CD4-positive, alpha-beta T cell treated with Interleukin-6 at 100 ng/mL for 8 hours (primary cell): Measurements from ENCODE around the gene CDCA5.
A peak's percentile ranks its signal among the peaks of the same experiment; 100 is the strongest.

Experiments
- DNase-seq: peaks from one replicate; pipeline ENCODE4 v3.0.0-alpha.2; 2020; ENCODE audit warnings: mixed read lengths, low spot score

CDCA5 gene

GRCh38 chr11:65107078-65107477 lies 23.2 kb upstream of the CDCA5 start:
- DNase-seq: no peak

- DNase-seq: no peak
Measured at GRCh38 chr11:65104628-65105027, 20.8 kb upstream of the CDCA5 start.

GRCh38 chr11:65103476-65103875 lies 19.6 kb upstream of the CDCA5 start:
- no peak for DNase-seq

DNA sequence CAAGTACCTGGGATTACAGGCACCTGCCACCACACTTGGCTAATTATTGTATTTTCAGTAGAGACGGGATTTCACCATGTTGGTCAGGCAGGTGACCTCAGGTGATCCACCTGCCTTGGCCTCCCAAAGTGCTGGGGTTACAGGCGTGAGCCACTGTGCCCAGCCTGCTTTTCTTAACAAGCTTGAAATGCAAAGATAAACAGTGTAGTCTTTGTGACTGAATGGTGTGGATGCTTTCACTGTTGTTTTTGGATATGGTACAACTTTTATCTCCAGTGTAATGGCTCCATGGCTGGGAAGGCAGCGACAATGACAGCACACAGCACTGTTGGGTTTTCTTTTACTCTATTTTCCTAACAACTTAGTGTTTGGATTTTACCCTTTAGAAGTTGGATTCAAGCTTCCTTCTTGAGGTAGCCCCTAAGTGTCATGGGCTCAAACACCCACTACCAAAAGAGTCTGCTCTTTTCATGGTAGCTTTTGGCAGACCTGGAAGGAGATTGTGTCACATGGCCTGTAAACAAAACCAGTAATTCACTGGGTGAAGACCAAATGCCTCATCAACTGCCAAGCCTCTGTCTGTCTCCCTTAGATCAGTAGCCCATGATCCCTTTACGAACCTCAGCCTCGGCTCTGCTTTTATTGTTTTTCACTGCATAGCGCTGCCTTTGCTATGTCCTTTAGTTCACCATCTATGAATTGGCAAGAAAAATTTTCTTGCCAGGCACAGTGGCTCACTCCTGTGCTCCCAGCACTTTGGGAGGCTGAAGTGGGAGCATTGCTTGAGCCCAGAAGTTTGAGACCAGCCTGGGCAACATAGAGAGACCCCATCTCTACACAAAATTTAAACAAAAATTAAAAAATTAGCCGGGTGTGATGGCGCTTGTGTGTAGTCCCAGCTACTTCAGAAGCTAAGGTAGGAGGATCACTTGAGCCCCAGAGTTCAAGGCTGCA lies 18.6 kb upstream of the CDCA5 start:
- no peak for DNase-seq

- no peak for DNase-seq
Measured at GRCh38 chr11:65100674-65101350, 17.0 kb upstream of the CDCA5 start.

GRCh38 chr11:65096926-65097325 lies 13.1 kb upstream of the CDCA5 start:
- no peak for DNase-seq

GRCh38 chr11:65095974-65096806 lies 12.3 kb upstream of the CDCA5 start, which contains the start of gene VPS51:
Gene VPS51, plus strand, starts transcription at chr11:65096214. Its CDS starts 37 bp downstream, at chr11:65096251.
- DNase-seq: peak; percentile 86

DNA sequence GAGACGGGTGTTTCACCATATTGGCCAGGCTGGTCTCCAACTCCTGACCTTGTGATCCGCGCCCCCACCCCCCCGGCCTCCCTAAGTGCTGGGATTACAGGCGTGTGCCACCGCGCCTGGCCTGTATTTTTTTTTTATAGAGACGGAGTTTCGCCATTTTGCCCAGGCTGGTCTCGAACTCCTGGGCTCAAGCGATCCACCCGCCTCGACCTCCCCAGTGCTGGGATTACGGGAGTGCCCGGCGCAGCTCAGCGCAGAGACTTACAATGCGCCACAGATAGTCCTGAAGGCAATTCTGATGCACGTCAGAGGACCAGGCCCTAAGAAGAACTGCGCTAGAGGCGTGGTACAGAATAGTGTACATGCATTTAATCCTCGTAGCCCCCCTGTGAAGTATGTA lies 11.6 kb upstream of the CDCA5 start:
- DNase-seq: no peak

- DNase-seq: no peak
Measured at GRCh38 chr11:65090628-65091027, 6.8 kb upstream of the CDCA5 start.

- DNase-seq: no peak
Measured at GRCh38 chr11:65089621-65090020, 5.8 kb upstream of the CDCA5 start.

DNA sequence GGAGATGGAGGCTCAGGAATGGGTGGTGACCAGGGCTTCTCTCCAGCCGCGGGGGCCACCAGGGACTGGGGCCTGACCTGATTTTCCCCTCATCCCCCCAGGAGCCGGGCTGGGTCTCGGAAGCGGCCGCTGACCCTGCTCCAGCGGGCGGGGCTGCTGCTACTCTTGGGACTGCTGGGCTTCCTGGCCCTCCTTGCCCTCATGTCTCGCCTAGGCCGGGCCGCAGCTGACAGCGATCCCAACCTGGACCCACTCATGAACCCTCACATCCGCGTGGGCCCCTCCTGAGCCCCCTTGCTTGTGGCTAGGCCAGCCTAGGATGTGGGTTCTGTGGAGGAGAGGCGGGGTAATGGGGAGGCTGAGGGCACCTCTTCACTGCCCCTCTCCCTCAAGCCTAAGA lies 4.0 kb upstream of the CDCA5 start:
- no peak for DNase-seq

DNA sequence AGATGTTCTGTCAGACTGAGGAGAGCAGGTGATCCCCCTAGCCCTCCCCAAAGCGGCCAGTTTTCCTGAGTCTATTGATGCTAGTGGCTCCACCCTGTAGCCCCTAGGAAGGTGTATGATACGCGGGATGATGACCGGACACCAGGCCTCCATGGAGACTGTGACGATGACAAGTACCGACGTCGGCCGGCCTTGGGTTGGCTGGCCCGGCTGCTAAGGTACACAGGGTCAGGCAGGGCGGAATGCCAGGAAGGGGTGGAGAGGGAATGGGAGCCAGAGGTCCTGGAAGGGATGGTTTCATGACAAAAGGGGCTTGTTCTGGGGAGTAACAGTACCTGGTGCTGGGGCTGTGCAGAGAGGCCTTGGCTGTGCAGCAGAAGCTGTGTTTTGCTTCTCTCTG lies 3.4 kb upstream of the CDCA5 start:
- DNase-seq: no peak

DNA sequence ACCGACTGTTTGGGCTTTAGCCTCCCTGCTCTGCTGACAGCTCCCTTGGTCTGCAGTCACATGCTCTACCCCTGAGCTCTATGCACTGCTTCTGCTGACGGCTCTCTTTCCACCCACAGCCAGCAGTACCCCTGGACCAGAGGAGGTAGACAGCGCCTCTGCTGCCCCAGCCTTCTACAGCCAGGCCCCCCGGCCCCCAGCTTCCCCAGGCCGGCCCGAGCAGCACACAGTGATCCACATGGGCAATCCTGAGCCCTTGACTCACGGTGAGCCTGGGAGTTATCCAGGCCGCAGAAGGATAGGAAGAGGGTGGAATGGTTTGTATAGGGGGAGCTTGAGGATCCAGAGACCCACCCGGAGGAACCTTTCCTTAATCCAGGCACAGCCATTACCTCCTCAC lies 3.0 kb upstream of the CDCA5 start:
- DNase-seq: no peak

DNA sequence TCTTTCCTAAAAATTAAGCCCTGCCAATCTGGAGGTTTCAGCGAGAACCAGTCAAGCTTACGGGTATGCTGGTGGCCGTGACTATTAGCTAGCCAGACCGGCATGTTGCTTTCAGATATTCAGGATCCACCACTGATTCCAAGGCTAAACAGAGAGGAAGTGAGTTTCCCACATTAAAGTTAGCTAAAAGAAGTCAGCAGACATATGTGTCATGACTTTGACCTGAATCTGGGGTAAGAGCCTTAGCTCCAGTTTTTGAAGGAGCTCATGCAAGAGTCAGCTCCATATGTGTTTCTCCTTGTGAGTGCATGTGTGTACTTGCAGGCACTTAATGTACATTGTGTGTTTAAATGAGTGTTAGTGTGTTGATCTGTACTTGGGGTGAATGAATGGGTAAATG lies 1.6 kb upstream of the CDCA5 start:
- no peak for DNase-seq

DNA sequence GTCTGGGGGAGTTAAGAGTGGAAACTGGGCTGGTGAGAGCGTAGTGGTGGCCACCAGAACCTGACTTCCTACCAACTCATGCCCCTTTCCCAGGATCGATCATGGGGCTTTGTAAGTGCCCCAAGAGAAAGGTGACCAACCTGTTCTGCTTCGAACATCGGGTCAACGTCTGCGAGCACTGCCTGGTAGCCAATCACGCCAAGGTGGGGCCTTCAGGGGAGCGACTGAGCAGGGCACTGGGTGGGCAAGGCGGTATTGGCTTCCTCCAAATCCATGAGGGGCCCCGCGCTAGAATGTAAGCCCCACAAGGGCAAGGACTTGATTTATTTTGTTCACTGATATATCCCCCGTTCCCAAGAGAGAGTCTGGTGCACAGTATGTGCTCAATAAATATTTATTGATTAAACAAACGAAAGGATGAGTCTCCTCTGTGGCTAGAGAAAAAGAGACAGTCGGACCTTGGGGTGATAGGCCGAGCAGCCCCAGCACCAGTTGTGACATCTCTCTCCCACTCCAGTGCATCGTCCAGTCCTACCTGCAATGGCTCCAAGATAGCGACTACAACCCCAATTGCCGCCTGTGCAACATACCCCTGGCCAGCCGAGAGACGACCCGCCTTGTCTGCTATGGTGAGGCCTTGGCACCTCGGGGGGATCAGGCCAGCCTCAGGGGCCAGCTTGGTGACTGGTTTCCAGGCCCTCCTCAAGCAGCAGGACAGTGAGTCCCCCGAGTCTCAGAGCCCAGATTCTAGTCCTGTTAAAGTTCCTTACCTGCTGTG lies 947 bp upstream of the CDCA5 start:
- DNase-seq: no peak

GRCh38 chr11:65083134-65083833 lies 556 bp downstream of the CDCA5 start:
- DNase-seq: no peak

GRCh38 chr11:65078786-65079342 lies 5.0 kb downstream of the CDCA5 start:
- DNase-seq: no peak

DNA sequence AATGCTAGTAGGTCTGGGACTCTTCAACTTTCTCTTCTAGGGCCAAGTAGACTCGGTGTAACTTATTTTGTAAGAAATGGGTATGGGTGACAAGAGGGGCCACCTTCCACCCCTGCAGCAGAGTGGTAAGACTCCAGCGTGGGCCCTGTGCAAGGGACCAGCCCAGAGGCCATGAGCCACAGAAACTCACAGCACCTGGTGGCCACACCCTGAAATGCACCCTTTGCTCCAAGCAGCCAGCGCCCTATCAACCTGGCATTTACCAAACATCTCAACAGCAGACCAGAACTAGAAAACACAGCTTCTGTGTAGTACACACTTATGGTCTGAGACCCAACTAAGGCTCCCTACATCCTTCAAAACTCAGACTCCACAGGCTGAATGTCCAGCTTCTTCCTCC lies 5.7 kb downstream of the CDCA5 start:
- peak; percentile 73 for DNase-seq

DNA sequence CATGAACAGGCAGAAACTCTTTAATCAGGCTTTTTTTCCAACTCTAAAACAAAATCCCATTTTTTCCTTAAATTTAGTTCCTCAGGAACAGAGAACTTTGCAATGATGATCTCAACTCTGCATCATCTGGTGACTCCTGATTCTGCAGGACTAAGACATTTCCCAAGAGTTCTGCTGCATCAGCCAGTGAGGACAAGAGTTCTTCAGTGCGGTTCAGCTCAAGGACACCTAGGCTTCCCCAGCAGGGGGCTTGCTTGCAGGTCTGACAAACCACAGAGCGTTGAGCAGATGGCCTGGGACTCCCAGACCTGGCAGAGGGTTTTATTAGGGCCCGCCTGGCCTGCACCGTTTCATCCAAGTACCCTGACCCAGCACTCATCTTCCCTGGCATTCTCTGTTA lies 6.4 kb downstream of the CDCA5 start:
- no peak for DNase-seq

DNA sequence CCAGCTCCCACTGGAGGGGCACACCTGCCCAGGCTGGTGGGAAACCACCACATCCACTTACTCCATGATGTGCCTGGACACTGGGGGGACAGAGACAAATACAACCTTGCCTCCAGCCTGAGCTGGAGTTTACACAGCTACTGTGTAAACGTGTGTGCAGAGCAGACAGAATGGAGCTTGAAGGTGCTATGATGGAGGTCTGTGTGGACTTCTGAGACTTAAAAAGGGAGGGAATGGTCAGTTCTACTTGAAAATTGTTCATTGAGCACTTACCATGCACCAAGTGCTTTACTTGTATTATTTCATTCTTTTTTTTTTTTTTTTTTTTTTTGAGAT lies 11.2 kb downstream of the CDCA5 start:
- no peak for DNase-seq
